Erythroblast (primary cell): Measurements from ENCODE around the gene CD320.

ENCODE experiments used
- DNase-seq, 2 experiments: peaks; one replicate each; lab custom pipeline; 2025; lab: John Stamatoyannopoulos, UW
- GATA1 ChIP-seq: IDR thresholded peaks from 2 replicates; pipeline ENCODE4 v1.6.1; 2011; ENCODE audit warnings: low read depth, mild to moderate bottlenecking, control low read depth, low read length, moderate library complexity
- POLR2A ChIP-seq: IDR thresholded peaks from 2 replicates; pipeline ENCODE4 v1.6.1; 2011; ENCODE audit warnings: mild to moderate bottlenecking, low read length

Gene CD320

DNA sequence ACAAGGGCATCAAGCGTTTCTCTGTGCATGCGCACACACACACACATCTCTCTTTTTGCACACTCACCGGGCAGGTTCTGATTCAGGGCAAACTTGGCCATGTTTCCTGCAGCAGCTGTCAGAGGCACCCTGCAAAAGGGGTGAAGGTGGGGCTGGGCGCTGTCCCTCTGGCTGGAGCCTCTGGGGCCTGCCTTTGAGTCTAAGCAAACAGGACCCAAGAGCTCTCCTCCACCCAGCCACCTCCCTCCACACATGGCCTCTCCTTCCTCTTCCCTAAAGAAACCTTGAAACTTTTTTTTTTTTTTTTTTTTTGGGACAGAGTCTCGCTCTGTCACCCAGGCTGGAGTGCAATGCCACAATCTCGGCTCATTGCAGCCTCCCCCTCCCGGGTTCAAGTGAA is 29.6 kb upstream of the CD320 start:
- TF ChIP-seq GATA1, result no peak
- no peak for TF ChIP-seq POLR2A
- no peak for DNase-seq

- TF ChIP-seq GATA1 (no peak), POLR2A (no peak)
- DNase-seq, result no peak
Observed at GRCh38 chr19:8336660-8337059, 28.5 kb upstream of the CD320 start.

DNA sequence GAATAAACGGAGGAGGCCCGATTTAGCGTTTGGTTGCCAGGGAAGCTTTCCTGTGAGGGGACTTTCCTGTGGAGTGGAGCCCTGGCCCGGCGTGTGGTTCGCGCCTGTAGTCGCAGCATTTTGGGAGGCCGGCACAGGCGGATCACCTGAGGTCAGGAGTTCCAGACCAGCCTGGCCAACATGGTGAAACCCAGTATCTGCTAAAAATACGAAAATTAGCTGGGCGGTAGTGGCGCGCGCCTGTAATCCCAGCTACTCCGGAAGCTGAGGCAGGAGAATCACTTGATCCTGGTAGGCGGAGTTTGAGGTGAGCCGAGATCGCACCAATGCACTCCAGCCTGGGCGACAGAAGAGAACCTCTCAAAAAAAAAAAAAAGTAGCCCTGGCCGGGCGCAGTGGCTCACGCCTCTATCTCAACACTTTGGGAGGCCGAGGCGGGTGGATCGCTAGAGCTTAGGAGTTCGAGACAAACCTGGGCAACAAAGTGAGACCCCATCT is 28.0 kb upstream of the CD320 start:
- TF ChIP-seq POLR2A (no peak), GATA1 (no peak)
- no peak for DNase-seq

DNA sequence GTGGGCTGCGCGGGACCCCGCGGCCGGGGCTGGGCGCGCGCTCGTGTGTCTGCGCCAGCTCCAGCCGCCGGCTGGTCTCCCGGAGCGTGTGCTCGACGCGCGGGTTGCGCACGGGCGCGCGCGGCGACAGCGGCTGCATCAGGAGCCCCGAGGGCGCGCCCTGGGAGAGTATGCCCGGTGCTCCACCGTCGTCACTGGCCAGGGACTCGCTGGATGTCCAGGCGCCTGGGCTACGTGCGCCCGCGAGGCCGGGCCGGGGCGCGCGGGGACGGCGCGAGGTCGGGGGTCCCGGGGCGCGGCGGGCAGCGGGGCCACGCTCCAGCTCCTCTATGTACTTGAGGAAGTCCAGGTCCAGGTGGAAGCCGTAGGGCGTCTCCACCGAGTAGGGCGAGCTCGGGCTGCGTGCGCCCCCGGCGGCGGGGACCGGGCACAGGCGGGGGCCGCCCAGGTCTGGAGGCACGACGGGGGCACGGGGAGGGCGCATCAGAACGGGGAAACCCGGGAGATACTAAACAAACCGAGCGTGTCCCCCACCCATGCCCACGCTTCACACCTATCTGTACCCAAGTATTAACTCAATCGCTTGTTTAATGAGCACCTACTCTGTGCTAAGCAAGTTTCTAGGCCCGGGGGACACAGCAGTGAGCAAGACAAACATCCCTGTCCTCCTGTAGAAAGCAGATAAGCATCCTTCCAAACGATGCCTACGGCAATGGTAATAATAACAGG is 27.3 kb upstream of the CD320 start:
- TF ChIP-seq GATA1 (no peak), POLR2A (no peak)
- peak in 1 of 2 experiments; percentile 28 for DNase-seq

- TF ChIP-seq GATA1, result no peak
- peak; percentile 30 to 69 for DNase-seq
Observed at GRCh38 chr19:8334458-8335342, 26.5 kb upstream of the CD320 start.

GRCh38 chr19:8333767-8334457 is 25.8 kb upstream of the CD320 start:
- TF ChIP-seq GATA1 (no peak), POLR2A (no peak)

GRCh38 chr19:8332976-8333766 is 25.0 kb upstream of the CD320 start:
- DNase-seq, result no peak
- TF ChIP-seq GATA1, result no peak
- TF ChIP-seq POLR2A, result no peak

More at GRCh38 chr19:8333767-8334457, 25.8 kb upstream of the CD320 start:
- DNase-seq, result no peak

DNA sequence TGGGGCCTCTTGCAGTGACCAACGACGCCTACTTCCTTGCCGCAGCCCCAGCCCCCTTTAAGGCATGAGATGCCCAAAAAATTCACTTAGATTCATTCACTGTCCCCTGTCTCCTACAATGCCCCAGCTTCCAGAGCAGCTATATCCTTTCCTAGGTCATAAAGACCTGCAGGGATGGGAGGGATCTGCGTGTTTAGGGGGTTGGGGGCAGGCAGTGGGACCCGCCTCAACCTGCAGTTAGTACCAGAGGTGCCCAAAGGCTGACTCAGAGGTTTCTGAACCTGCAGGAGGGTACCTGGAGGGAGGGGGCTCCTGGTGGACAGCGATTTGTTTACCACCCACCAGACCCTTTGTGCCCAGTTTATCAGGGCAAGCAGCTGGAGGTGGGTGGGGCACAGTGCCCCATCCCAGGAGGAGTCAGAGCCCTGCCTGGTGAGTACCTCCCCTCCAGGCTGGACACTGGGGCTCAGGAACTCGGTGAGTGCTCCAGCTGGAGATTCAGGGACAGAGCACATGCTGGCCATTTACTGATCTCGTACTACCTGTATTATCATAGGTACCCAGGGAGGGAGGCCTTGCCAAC is 23.2 kb upstream of the CD320 start:
- no peak for TF ChIP-seq GATA1
- no peak for TF ChIP-seq POLR2A
- peak in 1 of 2 experiments; percentile 27 for DNase-seq

DNA sequence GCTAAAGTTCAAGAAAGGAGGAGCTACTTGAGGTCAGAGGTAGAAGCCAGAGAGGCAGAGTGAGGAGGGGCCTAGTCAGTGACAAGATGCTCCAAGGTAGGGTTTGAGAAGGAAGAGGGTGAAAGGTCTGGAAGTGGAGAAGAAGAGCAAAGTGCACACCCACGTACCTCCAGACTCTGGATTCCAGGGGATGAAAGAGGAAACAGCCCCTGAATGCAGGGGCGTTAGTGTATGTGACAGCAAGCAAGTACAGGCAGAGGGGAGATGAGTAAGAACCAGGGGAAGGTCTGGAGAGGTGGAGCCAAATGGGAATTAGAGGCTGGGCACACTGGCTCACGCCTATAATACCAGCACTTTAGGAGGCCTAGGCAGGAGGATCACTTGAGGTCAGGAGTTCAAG is 21.8 kb upstream of the CD320 start:
- TF ChIP-seq GATA1, result no peak
- TF ChIP-seq POLR2A, result no peak
- DNase-seq, result no peak

GRCh38 chr19:8325454-8325853 is 17.3 kb upstream of the CD320 start:
- DNase-seq, result no peak
- TF ChIP-seq POLR2A, result no peak
- no peak for TF ChIP-seq GATA1

DNA sequence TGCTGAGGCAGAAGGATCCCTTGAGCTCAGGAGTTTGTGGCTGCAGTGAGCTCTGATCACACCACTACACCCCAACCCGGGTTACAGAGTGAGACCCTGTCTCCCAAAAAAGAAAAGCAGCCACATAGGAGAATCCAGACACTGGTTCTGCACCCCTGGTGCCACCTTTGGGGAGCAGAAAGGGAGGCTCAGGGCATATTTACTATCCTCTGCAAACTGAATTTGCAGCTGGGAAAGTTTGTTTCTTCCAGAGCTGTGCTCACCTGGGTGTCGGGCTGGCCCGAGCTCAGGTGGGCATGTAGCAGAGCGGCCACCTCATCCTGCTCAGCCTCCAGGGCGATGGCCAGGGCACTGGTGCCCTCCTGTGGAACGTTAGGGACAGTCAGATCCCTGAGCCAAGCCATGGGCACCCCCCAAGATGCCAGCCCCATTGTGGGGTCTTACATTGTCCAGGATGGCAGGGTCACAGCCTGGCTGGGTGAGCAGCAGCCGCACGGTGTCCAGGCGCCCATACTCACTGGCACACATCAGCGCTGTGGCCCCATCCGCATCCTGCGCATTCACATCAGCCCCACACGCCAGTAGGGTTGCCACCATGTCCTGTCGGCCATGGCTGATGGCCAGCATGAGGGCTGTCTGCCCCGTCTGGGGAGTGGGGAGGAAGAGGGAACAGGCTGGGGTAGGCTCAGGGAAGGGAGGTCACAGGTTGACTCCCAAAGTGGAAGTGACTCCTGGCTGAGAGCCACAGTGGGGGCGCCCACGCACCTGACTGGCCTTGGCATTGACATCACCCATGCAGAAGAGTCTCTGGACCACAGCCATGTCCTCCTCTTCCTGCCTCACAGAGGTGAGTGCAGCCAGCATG is 16.3 kb upstream of the CD320 start:
- TF ChIP-seq POLR2A (peak; percentile 54), GATA1 (no peak)
- no peak for DNase-seq

GRCh38 chr19:8323781-8324185 is 15.6 kb upstream of the CD320 start:
- TF ChIP-seq POLR2A (peak; percentile 55), GATA1 (no peak)

GRCh38 chr19:8322638-8322997 is 14.5 kb upstream of the CD320 start:
- DNase-seq, result no peak
- no peak for TF ChIP-seq POLR2A
- TF ChIP-seq GATA1, result no peak

More at GRCh38 chr19:8323781-8324185, 15.6 kb upstream of the CD320 start:
- DNase-seq, result peak; percentile 48 to 63
